PC-9 (cell line): ENCODE data around the gene ARHGDIA.

Experiments
- CTCF ChIP-seq: fragments of 200-600 bp; sonication (generic); conservative IDR thresholded peaks from 2 replicates; pipeline ENCODE4 v1.6.1; 2017; ENCODE audit warnings: mixed run types, antibody characterized with exemption, mild to moderate bottlenecking, moderate library complexity
- EZH2 ChIP-seq: fragments of 200-600 bp; sonication (generic); IDR thresholded peaks from 2 replicates; pipeline ENCODE4 v1.8.0; 2017; ENCODE audit warnings: antibody characterized with exemption, low read depth

GRCh38 chr17:81907219-81908145 is 36.3 kb upstream of the ARHGDIA start:
- no peak for TF ChIP-seq CTCF
- TF ChIP-seq EZH2 = no peak
